PC-3 (cell line): ENCODE measurements around the gene TSEN2. TPM values are rescaled to one million over a fixed set of nuclear protein-coding genes. Genes with fewer than 3 reads are reported as not detected.
A peak's percentile ranks its signal among the peaks of the same experiment; 100 is the strongest.

Experiments used
- ATAC-seq: fragments of 200-7000 bp; cut with Tn5 transposase; 2 replicates; pipeline ENCODE4 v1.9.1; 2020; ENCODE audit warnings: mild to moderate bottlenecking, moderate library complexity
- BruUV-seq: library from RNA; stranded (reverse); fragments of 400-500 nt; replicated peaks from 2 replicates; lab custom pipeline; 2021; lab: Mats Ljungman, UMichigan
- CTCF ChIA-PET: fragments of 300-600 bp; sonication (Branson Sonifier 250); formaldehyde crosslinking; loops from one replicate; lab custom pipeline; 2022; ENCODE audit warnings: antibody characterized with exemption; lab: Charles Lee
- POLR2A ChIA-PET: fragments of 300-600 bp; sonication (Branson Sonifier 250); formaldehyde crosslinking; loops from one replicate; lab custom pipeline; 2022; ENCODE audit warnings: antibody characterized with exemption; ENCODE audit not compliant: unreplicated experiment; lab: Charles Lee
- DNase-seq: peaks from one replicate; pipeline ENCODE4 v3.0.0-alpha.2; 2015
- H2AFZ ChIP-seq: fragments of 300-600 bp; sonication (generic); 2 replicates; pipeline ENCODE4 v1.6.0; 2016; ENCODE audit warnings: antibody characterized with exemption, low read length
- H3F3A ChIP-seq: fragments of 300-600 bp; sonication (generic); one replicate; pipeline ENCODE4 v1.6.0; 2017; ENCODE audit warnings: antibody characterized with exemption, low read length, control low read depth, mild to moderate bottlenecking; ENCODE audit not compliant: unreplicated experiment
- H3K27ac ChIP-seq: fragments of 300-600 bp; sonication (generic); 2 replicates; pipeline ENCODE4 v1.5.1; 2016; ENCODE audit warnings: mild to moderate bottlenecking, low read length
- H3K27me3 ChIP-seq: fragments of 300-600 bp; sonication (generic); 2 replicates; pipeline ENCODE4 v1.6.1; 2016; ENCODE audit warnings: low read length, mixed read lengths
- H3K36me3 ChIP-seq: fragments of 300-600 bp; sonication (generic); 2 replicates; pipeline ENCODE4 v1.6.1; 2016; ENCODE audit warnings: low read depth, mixed run types, low read length, mixed read lengths
- H3K4me1 ChIP-seq: fragments of 300-600 bp; sonication (generic); 2 replicates; pipeline ENCODE4 v1.5.1; 2016; ENCODE audit warnings: low read length; ENCODE audit not compliant: insufficient read depth
- H3K4me2 ChIP-seq: fragments of 300-600 bp; sonication (generic); 2 replicates; pipeline ENCODE4 v1.6.0; 2016; ENCODE audit warnings: low read length
- H3K4me3 ChIP-seq: fragments of 300-600 bp; sonication (generic); 2 replicates; pipeline ENCODE4 v1.5.1; 2016; ENCODE audit warnings: mild to moderate bottlenecking, low read length, mixed read lengths
- H3K79me2 ChIP-seq: fragments of 300-600 bp; sonication (generic); 2 replicates; pipeline ENCODE4 v1.6.1; 2017; ENCODE audit warnings: low read length, mixed read lengths
- H3K9ac ChIP-seq: fragments of 300-600 bp; sonication (generic); 2 replicates; pipeline ENCODE4 v1.6.0; 2016; ENCODE audit warnings: mild to moderate bottlenecking, low read length
- H3K9me2 ChIP-seq: fragments of 300-600 bp; sonication (generic); replicated peaks from 2 replicates; pipeline ENCODE4 v1.6.1; 2016; ENCODE audit warnings: mixed run types, low read length, mixed read lengths
- H3K9me3 ChIP-seq: fragments of 300-600 bp; sonication (generic); 2 replicates; pipeline ENCODE4 v1.6.1; 2016; ENCODE audit warnings: low read length, mixed read lengths
- H4K20me1 ChIP-seq: fragments of 300-600 bp; sonication (generic); 2 replicates; pipeline ENCODE4 v1.6.1; 2016; ENCODE audit warnings: low read length, mixed read lengths
- EZH2 ChIP-seq: fragments of 300-600 bp; sonication (generic); IDR thresholded peaks from one replicate; pipeline ENCODE4 v1.6.1; 2017; ENCODE audit warnings: antibody characterized with exemption, mild to moderate bottlenecking, low read length; ENCODE audit not compliant: unreplicated experiment
- EZH2phosphoT487 ChIP-seq: fragments of 300-600 bp; sonication (generic); IDR thresholded peaks from 2 replicates; pipeline ENCODE4 v1.6.1; 2018; ENCODE audit warnings: mild to moderate bottlenecking, antibody characterized with exemption, low read length, borderline replicate concordance
- intact Hi-C: fragments of 100-400 bp; cut with micrococcal nuclease; formaldehyde crosslinking; loops from 2 replicates; pipeline ENCODE4 v1.9.0; 2023
- total RNA-seq: library from RNA; depleted of rRNA; stranded (reverse); fragments of >200 nt; gene quantifications from 2 replicates; pipeline ENCODE4 v1.2.3, GENCODE V29; 2014
- TF ChIP-seq, protein P1 (sequence below): fragments of 300-600 bp; sonication (generic); conservative IDR thresholded peaks from 2 replicates; pipeline ENCODE4 v1.5.1; 2017; ENCODE audit warnings: antibody characterized with exemption, low read depth, mild to moderate bottlenecking, low read length

The TSEN2 gene
- total RNA-seq, 1 experiment from 2014 or later = 40.2 TPM

DNA sequence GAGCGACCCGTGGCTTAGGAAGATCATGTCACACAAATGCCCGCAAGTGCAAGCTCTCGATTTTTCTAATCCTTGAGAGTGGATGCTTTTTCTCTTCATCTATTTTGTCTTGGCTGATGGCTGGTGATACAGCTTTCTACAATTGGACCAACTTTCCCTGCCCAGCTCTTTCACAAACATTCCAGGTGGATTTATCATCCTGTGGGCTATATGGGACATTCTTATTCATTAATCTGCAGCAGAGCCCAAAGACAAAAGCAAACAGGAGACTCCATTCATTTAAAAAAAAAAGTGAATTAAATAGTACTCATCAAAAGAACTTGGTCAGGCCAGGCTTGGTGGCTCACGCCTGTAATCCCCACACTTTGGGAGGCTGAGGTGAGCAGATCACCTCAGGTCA is 14.2 kb upstream of the TSEN2 start:
- Histone ChIP-seq H3K4me3 (no peak overlapping the region), H3K4me1 (peaks cover 26% of the 10 kb centered on the region), H3F3A (peaks cover 13% of the 10 kb centered on the region), H3K9me3 (no peaks in the 10 kb centered on the region), H3K36me3 (no peaks in the 10 kb centered on the region), H3K27ac (peak overlapping the region; percentile 99), H2AFZ (no peak overlapping the region), H3K9me2 (no peaks in the 10 kb centered on the region), H4K20me1 (no peaks in the 10 kb centered on the region), H3K9ac (peak overlapping the region; percentile 91), H3K27me3 (no peaks in the 10 kb centered on the region), H3K79me2 (peaks cover 12% of the 10 kb centered on the region), H3K4me2 (peak overlapping the region; percentile 49)
- TF ChIP-seq EZH2phosphoT487 (no peak), EZH2 (no peak)
- TF ChIP-seq, protein P1, sequence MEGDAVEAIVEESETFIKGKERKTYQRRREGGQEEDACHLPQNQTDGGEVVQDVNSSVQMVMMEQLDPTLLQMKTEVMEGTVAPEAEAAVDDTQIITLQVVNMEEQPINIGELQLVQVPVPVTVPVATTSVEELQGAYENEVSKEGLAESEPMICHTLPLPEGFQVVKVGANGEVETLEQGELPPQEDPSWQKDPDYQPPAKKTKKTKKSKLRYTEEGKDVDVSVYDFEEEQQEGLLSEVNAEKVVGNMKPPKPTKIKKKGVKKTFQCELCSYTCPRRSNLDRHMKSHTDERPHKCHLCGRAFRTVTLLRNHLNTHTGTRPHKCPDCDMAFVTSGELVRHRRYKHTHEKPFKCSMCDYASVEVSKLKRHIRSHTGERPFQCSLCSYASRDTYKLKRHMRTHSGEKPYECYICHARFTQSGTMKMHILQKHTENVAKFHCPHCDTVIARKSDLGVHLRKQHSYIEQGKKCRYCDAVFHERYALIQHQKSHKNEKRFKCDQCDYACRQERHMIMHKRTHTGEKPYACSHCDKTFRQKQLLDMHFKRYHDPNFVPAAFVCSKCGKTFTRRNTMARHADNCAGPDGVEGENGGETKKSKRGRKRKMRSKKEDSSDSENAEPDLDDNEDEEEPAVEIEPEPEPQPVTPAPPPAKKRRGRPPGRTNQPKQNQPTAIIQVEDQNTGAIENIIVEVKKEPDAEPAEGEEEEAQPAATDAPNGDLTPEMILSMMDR = no peak
- ATAC-seq (peak; percentile 46), DNase-seq (peak; percentile 92)
- ChIA-PET CTCF (interaction anchor here (0.7 to 1.6 kb wide), 7 partner anchors 9 to 493 kb away, joined by 3 to 6 read pairs (median 4); no protein-coding TSS in a partner anchor), POLR2A (interaction anchor here (0.5 to 1.6 kb wide), 5 partner anchors 9 to 27 kb away, joined by 3 to 9 read pairs (median 5); no protein-coding TSS in a partner anchor)
- intact Hi-C loops = loop anchor here (1.0 to 2.0 kb wide), 3 partner anchors 8 to 99 kb away; no protein-coding TSS in a partner anchor
- no TSS peak for BruUV-seq

DNA sequence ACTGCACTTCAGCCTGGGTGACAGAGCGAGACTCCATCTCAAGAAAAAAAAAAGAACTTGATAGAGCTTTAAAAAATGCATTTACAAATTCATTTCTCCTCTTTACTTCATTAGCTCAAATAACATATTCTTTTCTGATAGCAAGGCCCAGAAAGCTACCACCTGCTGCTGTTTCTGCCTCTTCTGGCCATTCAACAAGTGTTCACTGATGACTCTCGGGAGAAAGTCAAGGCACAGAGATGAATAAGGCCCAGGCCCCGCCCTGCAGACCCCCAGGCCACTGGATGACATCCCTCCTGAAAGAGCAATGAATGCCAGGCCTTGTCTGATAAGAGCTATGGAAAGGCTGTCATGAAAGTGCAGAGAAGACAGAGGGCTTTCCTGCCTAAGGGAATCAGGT is 13.6 kb upstream of the TSEN2 start:
- no peak overlapping the region for H3K4me3 ChIP-seq
- intact Hi-C loops = loop anchor here (1.0 to 2.0 kb wide), 5 partner anchors 8 to 100 kb away; no protein-coding TSS in a partner anchor
- ChIA-PET POLR2A (interaction anchor here (1.6 kb wide), 1 partner anchor 26 kb away, joined by 9 read pairs; no protein-coding TSS in a partner anchor), CTCF (interaction anchor here (1.0 to 1.6 kb wide), 3 partner anchors 16 to 295 kb away, joined by 4 to 5 read pairs (median 4); no protein-coding TSS in a partner anchor)
- BruUV-seq = TSS peak; percentile 68
- no peaks in the 10 kb centered on the region for H3K27me3 ChIP-seq
- peaks cover 12% of the 10 kb centered on the region for H3K79me2 ChIP-seq
- H3K9me3 ChIP-seq = no peaks in the 10 kb centered on the region
- H2AFZ ChIP-seq = no peak overlapping the region
- ATAC-seq = no peak
- H3F3A ChIP-seq = peaks cover 13% of the 10 kb centered on the region
- no peaks in the 10 kb centered on the region for H4K20me1 ChIP-seq
- H3K36me3 ChIP-seq = no peaks in the 10 kb centered on the region
- H3K27ac ChIP-seq = peak overlapping the region; percentile 99
- H3K4me1 ChIP-seq = peaks cover 29% of the 10 kb centered on the region
- peak overlapping the region; percentile 91 for H3K9ac ChIP-seq
- no peak for DNase-seq
- H3K9me2 ChIP-seq = no peaks in the 10 kb centered on the region
- TF ChIP-seq, protein P1 = no peak
- TF ChIP-seq EZH2 (no peak), EZH2phosphoT487 (no peak)
- H3K4me2 ChIP-seq = peak overlapping the region; percentile 49

DNA sequence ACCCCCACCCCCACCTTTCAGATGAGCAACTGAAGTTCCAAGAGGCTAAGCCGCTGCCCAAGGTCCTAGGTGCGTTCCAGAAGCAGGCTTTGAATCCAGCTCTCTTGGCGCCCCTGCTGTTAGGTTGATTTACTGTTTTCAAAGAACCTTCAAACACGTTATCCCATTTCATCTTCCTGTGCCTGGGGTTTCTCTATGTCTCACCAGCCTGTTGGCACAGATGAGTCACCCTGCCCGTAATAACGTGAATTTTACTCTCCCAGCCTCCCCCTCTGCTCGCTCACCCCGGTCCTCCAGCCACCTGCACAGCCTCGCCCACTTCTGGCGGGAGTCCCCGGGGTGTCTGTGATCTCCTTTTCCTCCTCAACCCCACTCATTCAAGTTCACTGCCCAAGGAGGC is 13.0 kb upstream of the TSEN2 start:
- no peaks in the 10 kb centered on the region for H3K9me3 ChIP-seq
- H3F3A ChIP-seq = peaks cover 13% of the 10 kb centered on the region
- H3K27me3 ChIP-seq = no peaks in the 10 kb centered on the region
- H3K4me3 ChIP-seq = no peak overlapping the region
- H3K9me2 ChIP-seq = no peaks in the 10 kb centered on the region
- intact Hi-C loops = loop anchor here (1.0 to 2.0 kb wide), 4 partner anchors 26 to 100 kb away; no protein-coding TSS in a partner anchor
- no peaks in the 10 kb centered on the region for H3K36me3 ChIP-seq
- H3K4me2 ChIP-seq = peak overlapping the region; percentile 49
- H3K27ac ChIP-seq = peak overlapping the region; percentile 99
- ATAC-seq (peak; percentile 84), DNase-seq (peak; percentile 99)
- peaks cover 35% of the 10 kb centered on the region for H3K4me1 ChIP-seq
- no TSS peak for BruUV-seq
- H2AFZ ChIP-seq = peak overlapping the region; percentile 25; the same call in 1 of the 2 replicates
- no peak for TF ChIP-seq EZH2
- TF ChIP-seq, protein P1 = peak; percentile 72
- peak overlapping the region; percentile 91 for H3K9ac ChIP-seq
- POLR2A ChIA-PET = interaction anchor here (0.7 to 1.6 kb wide), 3 partner anchors 9 to 26 kb away, joined by 3 to 9 read pairs (median 7); no protein-coding TSS in a partner anchor
- peaks cover 12% of the 10 kb centered on the region for H3K79me2 ChIP-seq
- CTCF ChIA-PET = interaction anchor here (1.6 kb wide), 1 partner anchor 26 kb away, joined by 5 read pairs; no protein-coding TSS in a partner anchor
- H4K20me1 ChIP-seq = no peaks in the 10 kb centered on the region
